ENCODE results near the gene PRKCE.

The PRKCE gene

DNA sequence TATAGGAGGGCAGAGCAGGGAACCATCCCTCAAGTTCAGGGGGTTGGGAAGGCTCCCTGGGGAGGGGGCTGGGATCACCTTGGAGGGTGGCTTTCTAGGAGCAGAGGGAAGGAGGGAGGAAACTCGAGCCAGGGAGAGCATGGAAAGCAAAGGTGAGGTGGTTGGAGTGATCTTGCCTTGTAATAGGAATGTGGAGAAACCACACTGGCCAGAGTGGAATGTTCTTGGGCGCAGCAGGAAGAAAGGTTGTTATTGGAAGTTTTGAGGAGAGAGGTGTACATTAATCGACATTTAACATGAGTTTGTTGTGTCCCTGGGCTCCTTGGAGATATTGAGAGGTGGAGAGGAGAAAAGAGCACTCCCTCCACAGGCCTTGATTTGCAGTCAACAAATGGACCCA lies 272.2 kb downstream of the PRKCE start:
- DNase-seq (ENCODE audit: low read depth in 2 of 3, low spot score in 2 of 3), result no peak

GRCh38 chr2:45925026-45925425 lies 273.6 kb downstream of the PRKCE start:
- no peak for DNase-seq (ENCODE audit: low read depth in 2 of 3, low spot score in 2 of 3)

DNA sequence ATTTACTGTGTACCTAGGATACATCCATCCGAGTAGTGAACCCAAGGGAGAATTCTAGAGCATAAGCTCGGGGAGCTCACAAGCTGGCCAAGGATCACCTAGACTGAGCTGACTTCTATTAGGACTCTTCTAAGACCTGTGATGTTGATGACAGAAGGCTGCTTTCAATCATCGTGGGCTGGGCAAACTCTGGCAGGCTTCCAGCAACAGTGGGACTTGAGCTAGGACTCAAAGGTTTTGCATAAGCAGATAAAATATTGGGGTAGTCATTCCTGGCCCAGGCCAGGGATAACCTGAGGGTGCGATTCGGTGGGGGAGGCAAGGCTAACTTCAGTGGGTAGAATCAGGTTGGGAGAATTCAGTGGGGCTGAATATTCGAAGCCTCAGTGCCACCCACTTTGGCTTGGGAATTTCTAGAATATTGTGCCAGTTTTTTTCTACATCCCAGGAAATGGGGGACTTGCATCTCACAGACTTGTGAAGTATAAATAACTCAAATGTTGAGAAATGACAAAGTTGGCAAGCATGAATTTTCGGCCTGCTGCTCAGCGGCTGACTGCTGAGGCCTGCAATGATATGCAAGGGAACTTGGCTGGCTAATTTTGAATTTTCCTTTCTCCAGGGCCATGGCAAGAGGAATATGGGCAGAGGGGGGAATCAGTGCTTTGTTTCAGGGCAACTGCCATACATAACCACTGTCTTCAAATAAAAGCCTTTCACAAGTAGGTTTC lies 274.3 kb downstream of the PRKCE start:
- DNase-seq (ENCODE audit: low read depth in 2 of 3, low spot score in 2 of 3), result no peak

DNA sequence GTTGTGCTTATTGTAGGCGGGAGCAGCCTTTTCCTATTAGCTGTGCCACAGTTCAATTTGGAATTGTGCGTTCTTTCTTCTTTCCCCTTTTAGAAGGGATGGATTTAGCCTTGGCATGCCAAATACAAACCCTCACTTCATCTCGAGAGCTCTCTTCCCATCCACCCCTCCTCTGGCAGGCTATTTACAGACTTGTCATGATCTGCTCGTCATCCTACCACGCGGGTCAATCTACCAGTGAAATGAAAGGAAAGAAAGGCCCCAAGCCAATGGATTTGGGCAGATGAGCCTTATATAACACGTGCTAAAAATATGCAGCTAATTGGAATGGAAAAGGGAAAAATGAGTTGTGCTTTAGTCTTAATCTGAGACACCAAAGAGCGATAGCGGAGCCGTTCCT lies 277.5 kb downstream of the PRKCE start:
- no peak for DNase-seq (ENCODE audit: low read depth in 2 of 3, low spot score in 2 of 3)

GRCh38 chr2:45929674-45930395 lies 278.4 kb downstream of the PRKCE start:
- no peak for DNase-seq (ENCODE audit: low read depth in 2 of 3, low spot score in 2 of 3)

DNA sequence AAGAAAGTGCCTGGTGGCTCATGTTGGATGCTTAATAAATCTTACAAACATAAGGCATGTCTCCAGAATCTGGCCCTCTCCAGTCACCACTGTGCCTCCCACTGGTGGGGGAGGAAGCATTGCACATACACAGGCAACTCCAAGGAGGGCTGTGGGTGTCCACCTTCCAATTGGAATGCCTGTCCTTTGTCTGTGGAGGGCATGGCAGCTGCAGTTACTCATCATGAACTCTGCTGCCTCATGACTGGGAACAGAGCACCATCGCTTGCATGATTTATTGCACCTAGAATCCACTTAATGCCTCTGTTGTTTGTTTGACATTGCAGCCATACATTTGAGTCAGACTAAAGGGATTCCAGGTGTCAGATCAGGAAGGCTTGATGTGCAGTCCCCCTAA lies 278.9 kb downstream of the PRKCE start:
- no peak for DNase-seq (ENCODE audit: low read depth in 2 of 3, low spot score in 2 of 3)

GRCh38 chr2:45932278-45932975 lies 281.0 kb downstream of the PRKCE start:
- DNase-seq (ENCODE audit: low read depth in 2 of 3, low spot score in 2 of 3), result no peak

DNA sequence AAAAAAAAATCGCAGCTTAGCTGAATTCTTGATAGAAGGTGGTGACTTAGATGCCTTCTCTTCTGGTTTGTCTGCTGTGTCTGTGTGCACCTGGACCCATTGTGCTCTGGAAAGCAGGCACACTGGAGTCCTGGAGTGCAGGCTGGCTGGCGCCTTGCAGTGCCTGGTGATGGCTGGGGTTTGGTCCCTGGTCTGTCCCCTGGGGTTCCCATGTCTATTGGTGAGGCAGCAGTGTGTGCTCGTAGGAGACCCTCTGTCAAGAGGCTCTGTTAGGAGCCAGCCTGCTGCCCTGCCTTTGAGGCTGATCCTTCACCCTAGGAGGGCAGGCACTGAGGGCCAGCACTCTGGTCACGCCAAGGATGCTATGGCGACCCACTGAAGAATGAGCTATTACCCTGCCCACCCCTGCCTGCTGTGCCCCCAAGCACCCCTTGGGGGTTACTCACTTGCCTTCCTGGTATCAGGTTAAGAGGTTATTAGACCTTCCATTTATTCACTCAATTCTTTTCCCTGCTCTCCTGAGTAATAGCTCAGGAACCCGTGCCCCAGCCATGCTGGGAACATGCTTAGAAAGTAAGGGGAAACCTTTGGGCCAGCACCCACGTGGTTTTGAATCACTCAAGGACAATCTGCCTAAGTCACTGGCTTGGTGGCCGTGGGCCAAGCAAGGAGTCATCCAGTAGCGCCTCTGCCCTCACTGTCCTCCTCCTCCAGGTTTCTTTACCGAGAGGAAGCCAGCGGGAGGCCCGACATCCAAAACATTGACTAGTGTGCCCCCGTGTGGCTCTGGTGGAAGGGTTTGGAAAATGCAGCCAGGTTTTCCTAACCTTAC lies 284.5 kb downstream of the PRKCE start:
- peak; percentile 3 to 14 (median 7) for DNase-seq (ENCODE audit: low read depth in 2 of 3, low spot score in 2 of 3)

DNA sequence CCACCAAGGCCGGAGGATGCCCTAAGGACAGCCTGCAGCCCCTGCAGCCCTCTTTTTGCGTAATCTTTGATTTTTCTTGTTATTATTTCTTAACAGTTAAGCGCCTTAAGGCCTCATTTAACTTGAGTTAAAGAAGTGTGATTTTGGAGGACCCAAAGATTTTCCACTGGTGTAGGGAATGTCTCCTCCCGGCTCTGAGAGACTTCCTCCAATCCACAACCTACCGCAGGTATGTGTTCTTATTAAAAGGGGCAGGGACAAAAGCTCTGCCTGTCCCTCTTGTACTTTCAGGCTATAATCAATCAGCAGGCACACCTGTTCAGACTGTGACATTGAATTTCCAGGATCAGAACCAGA lies 285.1 kb downstream of the PRKCE start:
- DNase-seq (ENCODE audit: low read depth in 2 of 3, low spot score in 2 of 3), result no peak

DNA sequence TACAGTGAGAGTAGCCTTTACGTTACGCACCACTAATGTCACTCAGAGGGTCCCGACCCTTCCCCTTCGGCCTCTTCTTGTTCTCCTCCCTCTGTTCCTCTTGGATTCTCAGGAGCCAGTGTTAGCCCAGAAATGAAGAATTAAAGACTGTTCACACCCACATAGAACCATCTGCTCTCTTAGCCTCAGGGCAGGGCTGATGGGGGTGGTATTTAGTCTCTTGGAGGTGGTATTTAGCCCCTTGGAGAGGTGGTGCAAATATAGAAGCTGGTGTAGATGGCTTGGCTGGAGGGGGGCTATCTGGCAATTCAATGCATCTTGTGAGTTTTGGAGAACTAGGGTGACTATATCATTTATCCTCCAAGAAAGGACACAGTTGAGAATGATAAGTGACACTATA lies 286.5 kb downstream of the PRKCE start:
- no peak for DNase-seq (ENCODE audit: low read depth in 2 of 3, low spot score in 2 of 3)

DNA sequence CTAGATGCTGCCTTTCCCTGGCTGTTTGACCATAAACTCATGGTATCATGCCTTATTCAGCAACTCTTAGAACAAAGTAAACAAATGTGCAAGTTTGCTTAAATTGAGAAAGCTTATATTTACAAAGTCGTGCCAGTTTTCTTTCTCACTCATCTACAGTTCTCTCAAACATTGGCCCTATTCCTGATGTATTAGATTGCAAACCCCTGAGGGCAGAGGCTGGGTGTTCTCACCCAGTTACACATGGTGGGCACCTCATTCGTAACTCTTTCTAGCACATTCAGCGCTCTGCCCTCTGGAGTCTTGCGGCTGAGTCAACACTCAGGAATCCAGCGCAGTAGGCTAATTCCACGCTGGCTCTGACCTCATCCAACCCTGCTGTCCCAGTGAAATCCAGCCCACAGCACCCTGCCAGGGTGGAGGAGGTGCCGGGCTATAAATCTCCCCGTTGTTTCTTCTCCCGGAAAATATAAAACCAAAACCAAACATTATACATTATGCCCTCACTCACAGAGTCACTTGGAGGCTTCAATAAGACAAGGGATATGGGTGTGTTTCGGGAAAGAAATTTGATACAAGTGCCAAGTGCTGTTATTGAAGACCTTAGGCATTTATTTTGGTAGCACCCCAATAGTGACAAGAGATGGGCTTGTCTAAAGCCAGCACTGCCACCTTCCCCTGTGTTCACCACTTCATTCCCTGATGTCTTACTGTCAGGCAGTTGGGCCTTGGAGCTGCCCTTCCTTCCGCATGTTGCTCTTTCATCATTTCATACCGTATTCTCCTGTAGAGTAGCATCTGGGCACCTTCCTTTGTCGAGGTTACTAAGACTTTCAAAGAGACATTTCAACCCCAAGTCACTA lies 287.4 kb downstream of the PRKCE start:
- no peak for DNase-seq (ENCODE audit: low read depth in 2 of 3, low spot score in 2 of 3)

DNA sequence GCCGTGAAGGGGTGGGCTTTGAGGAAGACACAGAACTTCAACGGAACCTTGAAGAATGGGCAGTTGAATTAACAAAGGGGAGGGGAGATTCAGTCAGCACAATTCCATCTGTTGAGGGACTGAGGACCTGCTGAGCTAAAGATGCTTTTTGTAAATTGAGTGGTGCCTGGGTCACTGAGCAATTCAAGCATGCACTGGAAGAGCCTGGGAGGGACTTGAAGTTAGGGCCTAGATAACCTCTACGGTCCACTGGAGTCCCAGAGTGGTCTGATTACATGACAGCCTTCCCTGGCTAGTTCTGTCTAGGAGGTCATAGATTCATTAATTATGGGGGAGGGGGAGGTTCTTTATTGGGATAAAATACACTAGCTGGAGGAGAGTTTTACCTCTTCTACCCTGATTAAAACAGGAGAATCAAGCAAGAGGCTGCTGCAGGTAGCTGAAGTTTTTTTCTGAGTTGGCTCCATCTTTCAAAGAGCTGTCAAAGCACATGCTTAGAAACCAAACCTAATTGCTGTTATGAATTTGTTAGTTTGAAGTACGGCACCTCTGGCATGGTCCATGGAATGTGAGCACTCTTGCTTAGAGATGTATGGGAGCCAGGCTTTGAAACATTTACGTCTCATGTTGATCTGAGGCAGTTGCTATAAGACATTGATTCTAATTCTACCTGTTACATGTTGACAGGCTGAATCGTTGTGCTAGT lies 290.2 kb downstream of the PRKCE start:
- DNase-seq (ENCODE audit: low read depth in 2 of 3, low spot score in 2 of 3), result no peak

GRCh38 chr2:45942237-45942738 lies 290.8 kb downstream of the PRKCE start:
- no peak for DNase-seq (ENCODE audit: low read depth in 2 of 3, low spot score in 2 of 3)

DNA sequence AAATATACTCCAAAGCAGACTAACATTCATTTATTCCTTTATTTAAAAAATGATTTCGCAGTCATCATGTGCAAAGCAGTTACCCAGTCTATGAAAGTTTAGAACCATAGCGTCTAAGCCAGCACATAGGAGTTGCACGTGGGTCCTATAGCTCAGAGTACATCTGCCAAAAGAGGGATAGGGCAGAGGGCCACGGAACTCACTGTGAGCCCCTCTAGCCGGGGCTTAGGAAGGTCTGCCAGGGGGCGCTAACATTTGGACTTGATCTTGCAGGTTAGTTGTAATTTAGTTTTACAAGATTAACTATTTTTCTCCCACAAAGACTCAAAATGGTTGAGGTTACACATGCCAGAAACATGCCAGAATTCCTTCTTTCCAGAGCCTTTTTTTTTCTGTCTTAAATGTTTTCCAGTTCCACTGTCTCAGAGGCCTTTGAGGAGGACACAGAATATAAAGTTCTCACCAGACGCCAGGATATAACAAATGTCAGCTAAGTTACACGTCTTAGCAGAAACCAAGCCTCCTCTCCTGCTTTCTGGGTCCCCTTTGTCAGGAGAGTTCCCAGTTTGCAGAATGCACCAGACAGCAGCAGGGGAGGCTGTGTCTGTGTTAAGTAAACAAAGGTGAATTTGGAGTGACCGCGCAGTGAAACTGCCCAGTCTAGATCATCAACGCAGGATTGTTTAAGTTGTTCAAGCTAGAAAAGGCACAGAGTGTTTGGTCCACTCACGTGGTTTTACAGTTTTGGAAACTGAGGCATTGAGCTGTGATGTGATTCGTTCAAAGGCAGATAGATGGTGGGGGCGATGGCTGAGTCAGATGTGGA lies 292.0 kb downstream of the PRKCE start:
- DNase-seq (ENCODE audit: low read depth in 2 of 3, low spot score in 2 of 3), result no peak

DNA sequence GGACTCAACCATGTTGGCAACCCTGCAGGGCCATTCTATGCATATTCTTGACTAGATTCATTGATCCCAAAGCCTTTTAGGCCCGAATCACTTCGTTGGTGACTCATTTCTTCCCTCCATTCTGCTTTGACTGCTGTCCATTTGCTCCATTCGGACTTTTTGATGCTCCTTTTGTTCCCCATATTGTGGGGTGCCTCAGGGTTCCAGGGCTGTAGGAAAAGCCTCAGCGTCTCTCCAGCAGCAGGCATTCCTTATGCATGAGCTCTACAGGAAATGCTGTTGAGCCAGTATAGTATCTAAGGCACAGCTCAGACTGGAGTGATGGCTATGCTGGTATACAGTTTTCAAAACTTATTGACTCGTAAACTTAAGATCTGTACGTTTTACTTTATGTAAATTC lies 292.6 kb downstream of the PRKCE start:
- no peak for DNase-seq (ENCODE audit: low read depth in 2 of 3, low spot score in 2 of 3)

DNA sequence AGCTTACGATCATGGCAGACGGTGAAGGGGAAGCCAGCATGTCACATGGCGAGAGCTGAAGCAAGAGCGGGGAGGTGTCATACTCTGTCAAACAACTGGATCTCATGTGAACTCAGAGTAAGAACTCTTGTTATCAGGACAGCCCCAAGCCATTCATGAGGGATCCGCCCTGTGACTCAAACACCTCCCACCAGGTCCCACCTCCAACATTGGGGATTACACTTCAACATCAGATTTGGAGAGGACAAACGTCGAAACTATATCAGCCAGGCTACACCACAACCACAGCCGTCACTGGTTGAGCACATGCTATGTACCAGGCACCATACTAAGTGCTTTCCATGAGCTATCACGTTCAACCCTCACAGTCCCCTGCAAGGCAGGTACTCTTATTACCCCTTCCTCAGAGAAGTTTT lies 293.8 kb downstream of the PRKCE start:
- DNase-seq (ENCODE audit: low read depth in 2 of 3, low spot score in 2 of 3), result no peak

GRCh38 chr2:45946023-45946422 lies 294.5 kb downstream of the PRKCE start:
- no peak for DNase-seq (ENCODE audit: low read depth in 2 of 3, low spot score in 2 of 3)

GRCh38 chr2:45950606-45951005 lies 299.1 kb downstream of the PRKCE start:
- DNase-seq (ENCODE audit: low read depth in 2 of 3, low spot score in 2 of 3), result no peak
